Glutamatergic neuron (in vitro differentiated cells): ENCODE data around the gene HSPA8. TPM values are rescaled to one million over a fixed set of nuclear protein-coding genes. Genes with fewer than 3 reads are reported as not detected.

Source experiments
- DNase-seq: peaks from one replicate; pipeline ENCODE4 v3.0.0; 2022
- H3K27ac Mint-ChIP-seq: one replicate; pipeline ENCODE4 v1.8.0; 2020; ENCODE audit warnings: mild to moderate bottlenecking, mixed read lengths, inconsistent platforms; ENCODE audit not compliant: unreplicated experiment
- H3K27me3 Mint-ChIP-seq: one replicate; pipeline ENCODE4 v1.8.0; 2020; ENCODE audit warnings: mild to moderate bottlenecking, moderate library complexity, mixed read lengths, inconsistent platforms; ENCODE audit not compliant: unreplicated experiment
- H3K36me3 Mint-ChIP-seq: one replicate; pipeline ENCODE4 v1.8.0; 2020; ENCODE audit warnings: mild to moderate bottlenecking, mixed read lengths, inconsistent platforms; ENCODE audit not compliant: unreplicated experiment
- H3K4me1 Mint-ChIP-seq: one replicate; pipeline ENCODE4 v1.8.0; 2020; ENCODE audit warnings: mild to moderate bottlenecking, low read depth, mixed read lengths, inconsistent platforms; ENCODE audit not compliant: unreplicated experiment
- H3K4me3 Mint-ChIP-seq: one replicate; pipeline ENCODE4 v1.8.0; 2020; ENCODE audit warnings: mild to moderate bottlenecking, mixed read lengths, inconsistent platforms; ENCODE audit not compliant: unreplicated experiment
- H3K9me3 Mint-ChIP-seq: one replicate; pipeline ENCODE4 v1.8.0; 2020; ENCODE audit warnings: mild to moderate bottlenecking, moderate library complexity, mixed read lengths, inconsistent platforms; ENCODE audit not compliant: unreplicated experiment
- CTCF ChIP-seq: fragments of 200-600 bp; sonication (generic); IDR thresholded peaks from one replicate; pipeline ENCODE4 v1.5.0; 2021; ENCODE audit not compliant: partially characterized antibody, unreplicated experiment
- total RNA-seq: library from RNA; stranded (reverse); fragmentation: NEBNext Ultra II Directional; extraction: Animal tissue kit (Norgen Biotek cat#: 25700); gene quantifications from one replicate; pipeline ENCODE4 v1.2.1, GENCODE V29; 2021; ENCODE audit not compliant: unreplicated experiment

Gene HSPA8
- total RNA-seq, 1 donor from 2014 or later: 1,228 TPM

GRCh38 chr11:123034597-123034996 is 27.3 kb downstream of the HSPA8 start:
- Mint-ChIP-seq H3K27ac (no peak overlapping the region), H3K4me3 (no peak overlapping the region), H3K27me3 (peaks cover 2% of the 10 kb centered on the region), H3K9me3 (no peaks in the 10 kb centered on the region), H3K4me1 (no peaks in the 10 kb centered on the region), H3K36me3 (no peaks in the 10 kb centered on the region)
- TF ChIP-seq CTCF: no peak
- DNase-seq: no peak

DNA sequence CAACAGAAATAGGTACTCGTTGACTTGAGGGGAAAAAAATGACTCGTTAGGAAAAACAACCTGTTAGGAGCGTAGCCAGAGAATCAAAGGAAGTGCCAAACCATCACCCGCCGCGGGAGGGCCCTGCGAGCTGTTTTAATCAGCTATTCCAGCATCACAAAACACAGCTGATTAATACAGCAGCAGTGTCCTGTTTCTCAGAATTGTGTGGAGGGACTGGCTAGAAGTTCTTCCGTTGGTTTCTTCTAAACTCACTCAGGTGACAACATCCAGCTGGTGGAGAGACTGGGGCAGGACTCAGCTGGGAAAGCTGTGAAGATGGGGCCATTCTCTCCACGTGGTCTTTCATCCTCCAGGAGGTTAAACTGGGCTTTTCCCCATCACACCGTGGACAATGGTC is 28.0 kb downstream of the HSPA8 start:
- H3K4me1 Mint-ChIP-seq: no peaks in the 10 kb centered on the region
- no peak for DNase-seq
- no peak for TF ChIP-seq CTCF
- H3K27ac Mint-ChIP-seq: no peak overlapping the region
- no peaks in the 10 kb centered on the region for H3K9me3 Mint-ChIP-seq
- H3K27me3 Mint-ChIP-seq: peaks cover 2% of the 10 kb centered on the region
- H3K4me3 Mint-ChIP-seq: no peak overlapping the region
- no peaks in the 10 kb centered on the region for H3K36me3 Mint-ChIP-seq

- no peaks in the 10 kb centered on the region for H3K4me1 Mint-ChIP-seq
- no peaks in the 10 kb centered on the region for H3K36me3 Mint-ChIP-seq
Measured at GRCh38 chr11:123030517-123030916, 31.4 kb downstream of the HSPA8 start.

DNA sequence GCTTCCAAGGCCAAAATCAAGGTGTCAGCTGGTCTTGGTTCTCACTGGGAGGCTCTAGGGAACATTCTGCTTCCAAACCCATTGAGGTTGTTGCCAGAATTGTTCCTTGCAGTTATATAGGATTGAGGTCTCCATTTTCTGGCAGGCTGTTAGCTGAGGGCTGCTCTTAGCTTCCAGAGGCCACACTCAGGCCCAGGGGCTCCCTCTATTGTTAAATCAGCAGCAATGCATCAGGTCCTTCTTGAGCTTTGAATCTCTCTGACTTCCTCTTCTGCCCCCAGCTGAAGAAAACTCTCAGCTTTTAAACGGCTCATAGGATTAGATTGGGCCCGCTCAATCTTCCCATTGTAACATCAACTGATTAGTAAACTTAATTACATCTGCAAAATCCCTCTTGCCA is 41.0 kb downstream of the HSPA8 start:
- no peaks in the 10 kb centered on the region for H3K4me1 Mint-ChIP-seq
- DNase-seq: peak; percentile 39
- H3K27ac Mint-ChIP-seq: no peak overlapping the region
- peak; percentile 39 for TF ChIP-seq CTCF
- no peak overlapping the region for H3K4me3 Mint-ChIP-seq
- peaks cover 1% of the 10 kb centered on the region for H3K27me3 Mint-ChIP-seq
- H3K36me3 Mint-ChIP-seq: no peaks in the 10 kb centered on the region
- peaks cover 2% of the 10 kb centered on the region for H3K9me3 Mint-ChIP-seq

More at GRCh38 chr11:123030517-123030916, 31.4 kb downstream of the HSPA8 start:
- Mint-ChIP-seq H3K4me3 (no peak overlapping the region), H3K9me3 (peaks cover 1% of the 10 kb centered on the region), H3K27ac (no peak overlapping the region), H3K27me3 (peaks cover 2% of the 10 kb centered on the region)
- TF ChIP-seq CTCF: no peak
- DNase-seq: no peak

DNA sequence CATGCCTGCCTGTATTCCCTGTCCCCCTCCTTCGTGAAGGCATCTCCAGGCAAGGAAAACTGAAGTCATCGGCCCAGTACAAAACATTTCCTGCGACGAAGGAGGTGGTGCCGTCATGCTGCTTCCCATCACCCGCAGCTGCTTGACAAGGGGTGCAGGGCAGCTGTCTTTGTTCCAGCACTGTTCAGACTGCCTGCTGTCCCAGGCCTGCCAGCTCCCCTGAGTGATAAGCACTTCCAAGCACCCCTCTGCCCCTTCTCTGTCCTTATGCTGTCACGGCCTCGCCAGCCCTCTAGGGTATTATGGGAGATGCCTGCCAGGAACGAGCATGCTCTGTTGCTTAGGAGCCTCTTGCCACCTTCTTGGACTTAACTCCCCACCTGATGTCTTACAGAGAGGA is 43.2 kb downstream of the HSPA8 start:
- Mint-ChIP-seq H3K36me3 (no peaks in the 10 kb centered on the region), H3K4me3 (no peak overlapping the region), H3K9me3 (peaks cover 2% of the 10 kb centered on the region), H3K27ac (no peak overlapping the region), H3K27me3 (peaks cover 1% of the 10 kb centered on the region), H3K4me1 (no peaks in the 10 kb centered on the region)
- no peak for TF ChIP-seq CTCF
- no peak for DNase-seq
